CD4-positive, alpha-beta T cell treated with Interleukin-10 for 1 hour (primary cell): ENCODE measurements around the gene BANF2.

Experiments used
- DNase-seq: peaks from one replicate; pipeline ENCODE4 v3.0.0-alpha.2; 2020

BANF2 gene

GRCh38 chr20:17664025-17664633 is 35.6 kb upstream of the BANF2 start:
- DNase-seq = no peak

GRCh38 chr20:17665756-17666155 is 34.0 kb upstream of the BANF2 start:
- DNase-seq = peak; percentile 6

- no peak for DNase-seq
These were observed 33.3 kb upstream of the BANF2 start for GRCh38 chr20:17666481-17666880.

- no peak for DNase-seq
These were observed 32.3 kb upstream of the BANF2 start for GRCh38 chr20:17667445-17667844.

- no peak for DNase-seq
These were observed 31.3 kb upstream of the BANF2 start for GRCh38 chr20:17668432-17668831.

GRCh38 chr20:17669306-17669931 is 30.3 kb upstream of the BANF2 start:
- DNase-seq = no peak

GRCh38 chr20:17671011-17671410 is 28.8 kb upstream of the BANF2 start:
- DNase-seq = no peak

- no peak for DNase-seq
These were observed 28.2 kb upstream of the BANF2 start for GRCh38 chr20:17671565-17671964.

- no peak for DNase-seq
These were observed 26.7 kb upstream of the BANF2 start for GRCh38 chr20:17673084-17673483.

GRCh38 chr20:17674722-17675518 is 24.8 kb upstream of the BANF2 start:
- no peak for DNase-seq

- no peak for DNase-seq
These were observed 24.0 kb upstream of the BANF2 start for GRCh38 chr20:17675519-17676377.

- no peak for DNase-seq
These were observed 23.4 kb upstream of the BANF2 start for GRCh38 chr20:17676378-17676759.

GRCh38 chr20:17676942-17677341 is 22.8 kb upstream of the BANF2 start:
- no peak for DNase-seq

GRCh38 chr20:17678295-17678694 is 21.5 kb upstream of the BANF2 start:
- DNase-seq = no peak

GRCh38 chr20:17678886-17679285 is 20.9 kb upstream of the BANF2 start:
- no peak for DNase-seq

- peak; percentile 28 for DNase-seq
These were observed 19.6 kb upstream of the BANF2 start for GRCh38 chr20:17679941-17680835.

- peak; percentile 79 for DNase-seq
These were observed 18.7 kb upstream of the BANF2 start for GRCh38 chr20:17680836-17681725.

GRCh38 chr20:17681726-17682102 is 18.1 kb upstream of the BANF2 start:
- DNase-seq = no peak

GRCh38 chr20:17682103-17682888 is 17.5 kb upstream of the BANF2 start, which contains the start of gene RRBP1:
Gene RRBP1 (minus strand): TSS chr20:17682242. CDS start chr20:17660507, 21,735 bp downstream.
- peak; percentile 98 for DNase-seq

GRCh38 chr20:17682889-17683198 is 16.9 kb upstream of the BANF2 start:
- no peak for DNase-seq
